K562 (cell line): ENCODE data around the gene NOD2. TPM values are rescaled to one million over a fixed set of nuclear protein-coding genes. Genes with fewer than 3 reads are reported as not detected.

ENCODE experiments used
- ATAC-seq: fragments of 200-7000 bp; cut with Tn5 transposase; 3 replicates; pipeline ENCODE4 v1.9.1; 2020; ENCODE audit warnings: moderate library complexity
- BruUV-seq: library from RNA; stranded (reverse); fragments of 400-500 nt; replicated peaks from 2 replicates; lab custom pipeline; 2021; lab: Mats Ljungman, UMichigan
- CTCF ChIA-PET: fragments of 300-600 bp; formaldehyde crosslinking; extraction: SDS; loops from one replicate; lab custom pipeline; 2021; ENCODE audit warnings: low intra/inter-chr PET ratio; lab: Yijun Ruan, JAX
- POLR2A ChIA-PET: fragments of 300-600, 350-650 bp; sonication (Branson Sonifier 250); formaldehyde crosslinking; extraction: SDS; loops from one replicate; lab custom pipeline; 2021; ENCODE audit warnings: antibody characterized with exemption, inconsistent platforms; lab: Yijun Ruan, JAX
- DNase-seq, 4 experiments: peaks; one replicate each; pipeline versions ENCODE4 v3.0.0 to v3.0.0-alpha.2; 2011 to 2018; ENCODE audit warnings: low spot score in 3 of 4, mixed read lengths in 3 of 4; ENCODE audit errors: extremely low read depth in 1 of 4
- FAIRE-seq: peaks from 2 replicates; lab custom pipeline; 2011; peaks lifted over from hg19 to GRCh38; lab: Jason Lieb, UNC
- H2AFZ ChIP-seq: 2 replicates; pipeline ENCODE4 v1.6.0; 2011; ENCODE audit warnings: low read depth, low read length, control low read depth, inconsistent platforms
- H3K27ac ChIP-seq: fragments of 200-600 bp; 3 replicates; pipeline ENCODE4 v1.8.0; 2011; ENCODE audit warnings: low read depth, mild to moderate bottlenecking, control low read depth, inconsistent platforms, low read length, moderate library complexity, mixed read lengths; ENCODE audit errors: extremely low read depth
- H3K27me3 ChIP-seq, 2 experiments: fragments of 300-600 bp in 1 of 2; 2 replicates in 1 of 2; 3 replicates in 1 of 2; pipeline versions ENCODE4 v1.6.0 to v1.8.0; 2011; ENCODE audit warnings: inconsistent platforms in 2 of 2, low read length in 2 of 2, mild to moderate bottlenecking in 1 of 2, mixed read lengths in 1 of 2, moderate library complexity in 1 of 2; ENCODE audit not compliant: control insufficient read depth in 2 of 2, insufficient read depth in 2 of 2
- H3K36me3 ChIP-seq: fragments of 300-600 bp; 3 replicates; pipeline ENCODE4 v1.8.0; 2011; ENCODE audit warnings: mild to moderate bottlenecking, low read length, inconsistent platforms; ENCODE audit not compliant: control insufficient read depth, insufficient read depth
- H3K4me1 ChIP-seq, 2 experiments: fragments of 200-600 bp in 1 of 2; replicated peaks in 1 of 2; 2 replicates in 1 of 2; 3 replicates in 1 of 2; pipeline versions ENCODE4 v1.5.1 to v1.8.0; 2011; ENCODE audit warnings: inconsistent platforms in 2 of 2, low read length in 2 of 2, mild to moderate bottlenecking in 1 of 2, mixed read lengths in 1 of 2, moderate library complexity in 1 of 2; ENCODE audit not compliant: control insufficient read depth in 2 of 2, insufficient read depth in 2 of 2
- H3K4me2 ChIP-seq: 2 replicates; pipeline ENCODE4 v1.6.1; 2011; ENCODE audit warnings: low read length, control low read depth, inconsistent platforms, mixed read lengths; ENCODE audit not compliant: insufficient read depth
- H3K4me3 ChIP-seq: fragments of 200-600 bp; sonication (generic), shearing (Covaris generic); 2 replicates; pipeline ENCODE4 v1.5.1; 2016; ENCODE audit warnings: control low read depth, inconsistent platforms
- H3K79me2 ChIP-seq: fragments of 200-600 bp; 3 replicates; pipeline ENCODE4 v1.8.0; 2011; ENCODE audit warnings: low read length, inconsistent platforms; ENCODE audit not compliant: control insufficient read depth, insufficient read depth
- H3K9ac ChIP-seq, 2 experiments: 2 replicates each; pipeline versions ENCODE4 v1.6.0 to v1.6.1; 2011; ENCODE audit warnings: low read depth in 2 of 2, low read length in 2 of 2, control low read depth in 1 of 2, inconsistent platforms in 1 of 2, mild to moderate bottlenecking in 1 of 2, mixed read lengths in 1 of 2; ENCODE audit not compliant: insufficient read depth in 1 of 2
- H3K9me1 ChIP-seq: one replicate; pipeline ENCODE4 v1.6.0; 2011; ENCODE audit warnings: inconsistent platforms, mild to moderate bottlenecking, low read length, moderate library complexity; ENCODE audit not compliant: control insufficient read depth, insufficient read depth
- H3K9me3 ChIP-seq: replicated peaks from 2 replicates; pipeline ENCODE4 v1.5.1; 2011; ENCODE audit warnings: low read depth, low read length, inconsistent platforms; ENCODE audit not compliant: control insufficient read depth, insufficient read depth
- H4K20me1 ChIP-seq: replicated peaks from 2 replicates; pipeline ENCODE4 v1.6.1; 2011; ENCODE audit warnings: low read length, inconsistent platforms, mixed read lengths; ENCODE audit not compliant: control insufficient read depth, insufficient read depth
- CEBPB ChIP-seq: fragments of 450-650 bp; IDR thresholded peaks from 2 replicates; pipeline ENCODE4 v1.6.1; 2016; ENCODE audit warnings: missing genetic modification characterization, missing compliant biosample characterization
- JUN ChIP-seq, 2 experiments: sonication (generic) in 1 of 2; formaldehyde crosslinking in 1 of 2; IDR thresholded peaks; 2 replicates each; pipeline versions ENCODE4 v1.6.1 to v1.8.0; 2012 to 2022; ENCODE audit warnings: borderline replicate concordance in 2 of 2, mild to moderate bottlenecking in 2 of 2, improper control_type of control experiment in 1 of 2, low read depth in 1 of 2, low read length in 1 of 2, missing genetic modification reagents in 1 of 2
- JUND ChIP-seq, 2 experiments: IDR thresholded peaks; 2 replicates in 1 of 2; 3 replicates in 1 of 2; pipeline ENCODE4 v1.6.1; 2011; ENCODE audit warnings: borderline replicate concordance in 2 of 2, low read depth in 2 of 2, low read length in 2 of 2, improper control_type of control experiment in 1 of 2, missing biosample characterization in 1 of 2, missing genetic modification characterization in 1 of 2, missing genetic modification reagents in 1 of 2
- L3MBTL2 ChIP-seq: fragments of 450-650 bp; IDR thresholded peaks from 2 replicates; pipeline ENCODE4 v1.6.1; 2016; ENCODE audit warnings: mild to moderate bottlenecking, moderate library complexity
- MAZ ChIP-seq, 2 experiments: fragments of 450-650 bp in 1 of 2; sonication (generic) in 1 of 2; formaldehyde crosslinking; IDR thresholded peaks in 1 of 2; conservative IDR thresholded peaks in 1 of 2; 2 replicates each; pipeline versions ENCODE4 v1.4.0 to v1.5.0; 2020; ENCODE audit warnings: mild to moderate bottlenecking in 1 of 2, missing genetic modification reagents in 1 of 2
- MCM2 ChIP-seq: fragments of 450-650 bp; IDR thresholded peaks from 2 replicates; pipeline ENCODE4 v1.6.1; 2017; ENCODE audit warnings: low read depth, mild to moderate bottlenecking
- RCOR1 ChIP-seq, 2 experiments: IDR thresholded peaks; 2 replicates each; pipeline ENCODE4 v1.6.1; 2012; ENCODE audit warnings: low read depth in 2 of 2, low read length in 2 of 2, borderline replicate concordance in 1 of 2, improper control_type of control experiment in 1 of 2
- SRF ChIP-seq, 2 experiments: fragments of 250-450, 450-650 bp in 1 of 2; sonication (Bioruptor Pico) in 1 of 2; sonication (generic) in 1 of 2; formaldehyde crosslinking; IDR thresholded peaks; 2 replicates each; pipeline versions ENCODE4 v1.5.0 to v1.5.1; 2020 to 2022; ENCODE audit warnings: mild to moderate bottlenecking in 1 of 2, missing genetic modification reagents in 1 of 2
- TRIM24 ChIP-seq, 2 experiments: fragments of 450-650 bp; IDR thresholded peaks; 2 replicates each; pipeline ENCODE4 v1.6.1; 2016
- ZEB2 ChIP-seq: fragments of 450-650 bp; IDR thresholded peaks from 2 replicates; pipeline ENCODE4 v1.6.1; 2016
- ZNF175 ChIP-seq: fragments of 200-800 bp; sonication (Bioruptor generic); IDR thresholded peaks from 2 replicates; pipeline ENCODE4 v1.6.1; 2016; ENCODE audit warnings: low read depth, mild to moderate bottlenecking, missing genetic modification characterization, missing compliant biosample characterization
- ZNF584 ChIP-seq: fragments of 200-800 bp; sonication (Bioruptor generic); IDR thresholded peaks from 2 replicates; pipeline ENCODE4 v1.6.1; 2016; ENCODE audit warnings: low read depth, mild to moderate bottlenecking, missing genetic modification characterization, missing compliant biosample characterization
- WGBS: fragments of 100-300 bp; shearing (Covaris generic); methylation state at CpG from one replicate; pipeline ENCODE4 v1.1.6; 2016; ENCODE audit warnings: low coverage, mixed read lengths; ENCODE audit not compliant: insufficient coverage; ENCODE audit errors: missing lambda C conversion rate; 5-methylcytosine and 5-hydroxymethylcytosine counted together
- in situ Hi-C: fragments of 300-500 bp; cut with MboI; formaldehyde crosslinking; loops from 4 replicates; pipeline ENCODE4 v1.15.0; 2018; ENCODE audit warnings: inconsistent platforms, mixed read lengths
- intact Hi-C: fragments of 100-400 bp; cut with micrococcal nuclease; formaldehyde crosslinking; loops from 2 replicates; pipeline ENCODE4 v1.14.2; 2022
- polyA plus RNA-seq, 8 experiments: library from polyadenylated mRNA; depleted of rRNA in 4 of 8; stranded (reverse) in 5 of 8; unstranded in 3 of 8; fragments of >200 nt; fragmentation: Nextera tagmentation in 2 of 8; fragmentation: Illumina TruSeq in 1 of 8; extraction: Ambion mirVana in 2 of 8; extraction: Trizol in 1 of 8; gene quantifications; 2 replicates each; pipeline versions ENCODE4 v1.2.1 to v1.2.3, GENCODE V29; 2011 to 2014; ENCODE audit warnings: inconsistent platforms in 1 of 8, missing spikeins in 1 of 8
- total RNA-seq, 7 experiments: library from RNA; depleted of rRNA in 6 of 7; stranded (reverse); fragments of >200 nt in 6 of 7; fragmentation: Illumina TruSeq in 2 of 7; extraction: Trizol in 2 of 7; gene quantifications; 2 replicates each; pipeline versions ENCODE4 v1.2.1 to v1.2.3, GENCODE V29; 2011 to 2021; ENCODE audit warnings: low replicate concordance in 1 of 7
- TF ChIP-seq, protein P1 (sequence below), 2 experiments: fragments of 150-350 bp in 1 of 2; IDR thresholded peaks; 2 replicates each; pipeline ENCODE4 v1.6.1; 2012 to 2016; ENCODE audit warnings: low read depth in 2 of 2, low read length in 2 of 2, mild to moderate bottlenecking in 1 of 2, moderate library complexity in 1 of 2
- TF ChIP-seq, protein P2 (sequence below), 2 experiments: fragments of 450-650 bp in 1 of 2; sonication (generic) in 1 of 2; formaldehyde crosslinking in 1 of 2; IDR thresholded peaks in 1 of 2; conservative IDR thresholded peaks in 1 of 2; 2 replicates each; pipeline versions ENCODE4 v1.6.1 to v1.8.1; 2016 to 2023; ENCODE audit warnings: mild to moderate bottlenecking in 2 of 2, moderate library complexity in 2 of 2, inconsistent platforms in 1 of 2, missing genetic modification reagents in 1 of 2

The NOD2 gene
- total and polyA plus RNA-seq, 9 of the 15 experiments (the other 6 are each of a cell fraction or from before 2014, with no cell fraction given) = 0.04 TPM; not detected in 8

DNA sequence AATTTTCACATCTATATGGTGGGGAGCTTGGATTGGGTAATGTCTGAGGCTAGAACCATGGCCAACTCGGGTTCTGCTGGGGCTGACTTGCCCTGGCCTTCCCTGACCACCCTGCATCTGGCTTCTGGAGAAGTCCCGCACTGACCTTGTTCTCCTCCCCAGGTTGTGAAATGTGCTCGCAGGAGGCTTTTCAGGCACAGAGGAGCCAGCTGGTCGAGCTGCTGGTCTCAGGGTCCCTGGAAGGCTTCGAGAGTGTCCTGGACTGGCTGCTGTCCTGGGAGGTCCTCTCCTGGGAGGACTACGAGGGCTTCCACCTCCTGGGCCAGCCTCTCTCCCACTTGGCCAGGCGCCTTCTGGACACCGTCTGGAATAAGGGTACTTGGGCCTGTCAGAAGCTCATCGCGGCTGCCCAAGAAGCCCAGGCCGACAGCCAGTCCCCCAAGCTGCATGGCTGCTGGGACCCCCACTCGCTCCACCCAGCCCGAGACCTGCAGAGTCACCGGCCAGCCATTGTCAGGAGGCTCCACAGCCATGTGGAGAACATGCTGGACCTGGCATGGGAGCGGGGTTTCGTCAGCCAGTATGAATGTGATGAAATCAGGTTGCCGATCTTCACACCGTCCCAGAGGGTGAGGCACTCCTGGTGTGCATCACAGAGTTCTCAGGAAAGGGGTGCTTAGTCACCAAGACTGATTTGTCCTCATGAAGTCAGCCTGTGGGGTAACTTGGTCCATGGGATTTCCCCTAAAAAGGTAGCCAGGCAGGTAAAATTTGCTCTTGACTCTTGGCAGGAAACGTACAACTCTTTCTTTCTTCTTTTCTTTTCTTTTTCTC is 6.1 kb downstream of the NOD2 start:
- Histone ChIP-seq H3K79me2 (no peaks in the 10 kb centered on the region), H3K36me3 (no peaks in the 10 kb centered on the region), H2AFZ (no peak overlapping the region), H3K9ac (no peak overlapping the region; a peak in 1 of 4 replicates), H4K20me1 (no peaks in the 10 kb centered on the region; the same call in 1 of the 2 replicates), H3K27ac (no peak overlapping the region), H3K9me1 (no peaks in the 10 kb centered on the region), H3K9me3 (no peaks in the 10 kb centered on the region), H3K4me3 (no peak overlapping the region), H3K4me2 (no peak overlapping the region), H3K27me3 (peaks cover 0 to 20% of the 10 kb centered on the region in 2 experiments; a peak in 2 of 5 replicates), H3K4me1 (peaks cover 6 to 9% of the 10 kb centered on the region in 2 experiments; a peak in 4 of 5 replicates)
- no peak for DNase-seq
- 9% methylated on average over 19 of the region's 19 CpGs for WGBS
- no TSS peak for BruUV-seq
- ChIA-PET POLR2A (interaction anchor here (0.6 kb wide), 1 partner anchor 76 kb away, joined by 3 read pairs; no protein-coding TSS in a partner anchor), CTCF (no interaction called here)
- FAIRE-seq = no peak
- intact Hi-C loops = no loop called here
- peak; percentile 40; the same call in 2 of the 3 replicates for ATAC-seq
- in situ Hi-C loops = no loop called here
- TF ChIP-seq ZNF584 (CRISPR knock-in tag) (peak; percentile 51; the same call in 1 of the 2 replicates), SRF (CRISPR knock-in tag; IDR thresholded peaks at IDR 0.05) (no peak), ZEB2 (peak; percentile 24; the same call in 1 of the 2 replicates), MAZ (CRISPR knock-in tag; conservative IDR thresholded peaks at IDR 0.05 in 1 of 2, IDR thresholded peaks at IDR 0.05 in 1 of 2) (0 out of 4 replicates have a peak, but pooled peaks of 1 of the 2 experiments have one; percentile 17), ZNF175 (CRISPR knock-in tag) (peak; percentile 76), TRIM24 (IDR thresholded peaks at IDR 0.05) (peak in 1 of 2 experiments; percentile 50; a peak in 1 of 4 replicates), JUND (IDR thresholded peaks at IDR 0.05; ENCODE audit: borderline replicate concordance, low read depth, low read length) (0 out of 2 replicates have a peak, but pooled peaks have one; percentile 29), JUND (tag; IDR thresholded peaks at IDR 0.05; ENCODE audit: borderline replicate concordance, low read depth, low read length) (peak; percentile 18; the same call in 1 of the 3 replicates), RCOR1 (IDR thresholded peaks at IDR 0.05; ENCODE audit: borderline replicate concordance in 1 of 2, low read depth in 2 of 2, low read length in 2 of 2) (0 out of 4 replicates have a peak, but pooled peaks of 1 of the 2 experiments have one; percentile 23), L3MBTL2 (peak; percentile 97), JUN (IDR thresholded peaks at IDR 0.05; ENCODE audit: borderline replicate concordance, low read depth, low read length) (peak; percentile 13; the same call in 1 of the 2 replicates), JUN (CRISPR knock-in tag; IDR thresholded peaks at IDR 0.05; ENCODE audit: borderline replicate concordance) (no peak), MCM2 (no peak), CEBPB (tag) (peak; percentile 74)
- TF ChIP-seq, protein P1, sequence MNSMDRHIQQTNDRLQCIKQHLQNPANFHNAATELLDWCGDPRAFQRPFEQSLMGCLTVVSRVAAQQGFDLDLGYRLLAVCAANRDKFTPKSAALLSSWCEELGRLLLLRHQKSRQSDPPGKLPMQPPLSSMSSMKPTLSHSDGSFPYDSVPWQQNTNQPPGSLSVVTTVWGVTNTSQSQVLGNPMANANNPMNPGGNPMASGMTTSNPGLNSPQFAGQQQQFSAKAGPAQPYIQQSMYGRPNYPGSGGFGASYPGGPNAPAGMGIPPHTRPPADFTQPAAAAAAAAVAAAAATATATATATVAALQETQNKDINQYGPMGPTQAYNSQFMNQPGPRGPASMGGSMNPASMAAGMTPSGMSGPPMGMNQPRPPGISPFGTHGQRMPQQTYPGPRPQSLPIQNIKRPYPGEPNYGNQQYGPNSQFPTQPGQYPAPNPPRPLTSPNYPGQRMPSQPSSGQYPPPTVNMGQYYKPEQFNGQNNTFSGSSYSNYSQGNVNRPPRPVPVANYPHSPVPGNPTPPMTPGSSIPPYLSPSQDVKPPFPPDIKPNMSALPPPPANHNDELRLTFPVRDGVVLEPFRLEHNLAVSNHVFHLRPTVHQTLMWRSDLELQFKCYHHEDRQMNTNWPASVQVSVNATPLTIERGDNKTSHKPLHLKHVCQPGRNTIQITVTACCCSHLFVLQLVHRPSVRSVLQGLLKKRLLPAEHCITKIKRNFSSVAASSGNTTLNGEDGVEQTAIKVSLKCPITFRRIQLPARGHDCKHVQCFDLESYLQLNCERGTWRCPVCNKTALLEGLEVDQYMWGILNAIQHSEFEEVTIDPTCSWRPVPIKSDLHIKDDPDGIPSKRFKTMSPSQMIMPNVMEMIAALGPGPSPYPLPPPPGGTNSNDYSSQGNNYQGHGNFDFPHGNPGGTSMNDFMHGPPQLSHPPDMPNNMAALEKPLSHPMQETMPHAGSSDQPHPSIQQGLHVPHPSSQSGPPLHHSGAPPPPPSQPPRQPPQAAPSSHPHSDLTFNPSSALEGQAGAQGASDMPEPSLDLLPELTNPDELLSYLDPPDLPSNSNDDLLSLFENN (IDR thresholded peaks at IDR 0.05; ENCODE audit: low read depth in 2 of 2, low read length in 2 of 2) = no peak
- TF ChIP-seq, protein P2, sequence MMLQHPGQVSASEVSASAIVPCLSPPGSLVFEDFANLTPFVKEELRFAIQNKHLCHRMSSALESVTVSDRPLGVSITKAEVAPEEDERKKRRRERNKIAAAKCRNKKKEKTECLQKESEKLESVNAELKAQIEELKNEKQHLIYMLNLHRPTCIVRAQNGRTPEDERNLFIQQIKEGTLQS (IDR thresholded peaks at IDR 0.05) = peak; percentile 86
- TF ChIP-seq, protein P2 (CRISPR knock-in tag; conservative IDR thresholded peaks at IDR 0.05) = no peak
